HepG2 (cell line): ENCODE data around the gene RNF123. TPM values are rescaled to one million over a fixed set of nuclear protein-coding genes. Genes with fewer than 3 reads are reported as not detected.

Source experiments
- CCAR2 ChIP-seq: fragments of 200-400 bp; formaldehyde crosslinking; optimal IDR thresholded peaks from 2 replicates; pipeline ENCODE3; 2018; ENCODE audit warnings: low read depth, mild to moderate bottlenecking, low read length, moderate library complexity
- CSRNP2 ChIP-seq: sonication (generic); formaldehyde crosslinking; conservative IDR thresholded peaks from 2 replicates; pipeline ENCODE4 v1.8.0; 2022; ENCODE audit warnings: low read depth, missing genetic modification reagents
- DR1 ChIP-seq: sonication (generic); formaldehyde crosslinking; IDR thresholded peaks from 2 replicates; pipeline ENCODE4 v1.8.0; 2021; ENCODE audit warnings: mild to moderate bottlenecking, missing genetic modification reagents, inconsistent platforms
- ETV5 ChIP-seq: IDR thresholded peaks from 2 replicates; pipeline ENCODE4 v1.6.1; 2018; ENCODE audit warnings: missing biosample characterization, missing genetic modification reagents, inconsistent platforms, borderline replicate concordance
- HMG20A ChIP-seq: IDR thresholded peaks from 2 replicates; pipeline ENCODE4 v1.6.1; 2016; ENCODE audit warnings: borderline replicate concordance
- HMGXB4 ChIP-seq, 2 experiments: sonication (generic) in 1 of 2; formaldehyde crosslinking in 1 of 2; IDR thresholded peaks; 2 replicates each; pipeline versions ENCODE4 v1.4.0 to v1.6.1; 2018 to 2020; ENCODE audit warnings: missing genetic modification reagents in 2 of 2, borderline replicate concordance in 1 of 2, low read depth in 1 of 2, mild to moderate bottlenecking in 1 of 2, missing biosample characterization in 1 of 2
- HOXA5 ChIP-seq: sonication (generic); formaldehyde crosslinking; IDR thresholded peaks from 2 replicates; pipeline ENCODE4 v1.4.0; 2020; ENCODE audit warnings: missing genetic modification reagents
- KDM1A ChIP-seq: IDR thresholded peaks from 2 replicates; pipeline ENCODE4 v1.6.1; 2016; ENCODE audit warnings: missing compliant biosample characterization
- MBD4 ChIP-seq: IDR thresholded peaks from 2 replicates; pipeline ENCODE4 v1.6.1; 2012; ENCODE audit warnings: low read length, inconsistent platforms, borderline replicate concordance
- NR1H2 ChIP-seq: sonication (generic); formaldehyde crosslinking; IDR thresholded peaks from 2 replicates; pipeline ENCODE4 v1.8.1; 2022; ENCODE audit warnings: low read depth, missing genetic modification reagents, borderline replicate concordance
- PAF1 ChIP-seq: IDR thresholded peaks from 2 replicates; pipeline ENCODE4 v1.6.1; 2016; ENCODE audit warnings: missing genetic modification reagents, missing compliant biosample characterization
- PAX8 ChIP-seq: sonication (generic); formaldehyde crosslinking; IDR thresholded peaks from 2 replicates; pipeline ENCODE4 v1.8.0; 2022; ENCODE audit warnings: mild to moderate bottlenecking, missing genetic modification reagents, borderline replicate concordance
- POLR2AphosphoS5 ChIP-seq: IDR thresholded peaks from 2 replicates; pipeline ENCODE4 v1.6.1; 2012; ENCODE audit warnings: low read depth, low read length
- SCMH1 ChIP-seq: sonication (generic); formaldehyde crosslinking; IDR thresholded peaks from 2 replicates; pipeline ENCODE4 v1.9.0; 2021; ENCODE audit warnings: missing genetic modification reagents, mild to moderate bottlenecking, borderline replicate concordance
- TBL1XR1 ChIP-seq: fragments of 150-350 bp; IDR thresholded peaks from 2 replicates; pipeline ENCODE4 v1.6.1; 2014; ENCODE audit warnings: borderline replicate concordance, low read length; ENCODE audit not compliant: partially characterized antibody
- ZBTB20 ChIP-seq: sonication (generic); formaldehyde crosslinking; IDR thresholded peaks from 2 replicates; pipeline ENCODE4 v1.8.1; 2023; ENCODE audit warnings: missing genetic modification reagents, low read depth, mild to moderate bottlenecking, borderline replicate concordance
- ZKSCAN8 ChIP-seq: IDR thresholded peaks from 2 replicates; pipeline ENCODE4 v1.6.1; 2016; ENCODE audit warnings: borderline replicate concordance, missing genetic modification reagents, missing compliant biosample characterization
- ZMYM4 ChIP-seq: sonication (generic); formaldehyde crosslinking; IDR thresholded peaks from 2 replicates; pipeline ENCODE4 v1.8.1; 2023; ENCODE audit warnings: mild to moderate bottlenecking, missing genetic modification reagents
- ZNF160 ChIP-seq: sonication (generic); formaldehyde crosslinking; IDR thresholded peaks from 2 replicates; pipeline ENCODE4 v1.8.0; 2022; ENCODE audit warnings: mild to moderate bottlenecking, inconsistent platforms, missing genetic modification reagents
- ZNF256 ChIP-seq: sonication (generic); formaldehyde crosslinking; conservative IDR thresholded peaks from 2 replicates; pipeline ENCODE4 v1.4.0; 2020; ENCODE audit warnings: missing genetic modification reagents
- ZNF597 ChIP-seq: sonication (generic); formaldehyde crosslinking; IDR thresholded peaks from 2 replicates; pipeline ENCODE4 v1.5.0; 2020; ENCODE audit warnings: missing genetic modification reagents
- ZNF747 ChIP-seq: sonication (generic); formaldehyde crosslinking; IDR thresholded peaks from 2 replicates; pipeline ENCODE4 v1.8.1; 2023; ENCODE audit warnings: missing genetic modification reagents, mild to moderate bottlenecking, borderline replicate concordance
- ZNF781 ChIP-seq: sonication (generic); formaldehyde crosslinking; IDR thresholded peaks from 2 replicates; pipeline ENCODE4 v1.5.1; 2020; ENCODE audit warnings: borderline replicate concordance, mild to moderate bottlenecking, missing genetic modification reagents; ENCODE audit errors: not compliant biosample characterization
- ZSCAN21 ChIP-seq: sonication (generic); formaldehyde crosslinking; IDR thresholded peaks from 2 replicates; pipeline ENCODE4 v1.8.0; 2022; ENCODE audit warnings: mild to moderate bottlenecking, missing genetic modification reagents, moderate library complexity, borderline replicate concordance
- ZUFSP ChIP-seq: sonication (generic); formaldehyde crosslinking; IDR thresholded peaks from 2 replicates; pipeline ENCODE4 v1.9.0; 2021; ENCODE audit warnings: missing genetic modification reagents, mild to moderate bottlenecking, borderline replicate concordance
- polyA plus RNA-seq, 8 experiments: library from polyadenylated mRNA; depleted of rRNA in 3 of 8; stranded (reverse) in 7 of 8; unstranded in 1 of 8; fragments of >200 nt; fragmentation: Illumina TruSeq in 4 of 8; extraction: Trizol in 4 of 8; gene quantifications; 2 replicates each; pipeline versions ENCODE4 v1.2.1 to v1.2.3, GENCODE V29; 2011 to 2016; ENCODE audit warnings: low read depth in 4 of 8, missing spikeins in 1 of 8, mixed read lengths in 1 of 8; ENCODE audit not compliant: insufficient read depth in 1 of 8
- total RNA-seq, 5 experiments: library from RNA; depleted of rRNA; stranded (reverse); fragments of >200 nt; fragmentation: Illumina TruSeq; extraction: Trizol; gene quantifications; 2 replicates each; pipeline ENCODE4 v1.2.3, GENCODE V29; 2016; ENCODE audit warnings: low read depth in 1 of 5

RNF123 gene
- total and polyA plus RNA-seq, 2 of the 13 experiments (the other 11 are each of a cell fraction or from before 2014, with no cell fraction given) = 29.9 to 82.2 TPM

- TF ChIP-seq ZSCAN21 (CRISPR knock-in tag) (peak; percentile 24; the same call in 1 of the 2 replicates), ZBTB20 (CRISPR knock-in tag) (no peak), ETV5 (CRISPR knock-in tag) (peak; percentile 66; the same call in 1 of the 2 replicates), ZNF781 (CRISPR knock-in tag) (no peak), ZNF597 (CRISPR knock-in tag) (no peak), ZUFSP (CRISPR knock-in tag) (no peak), NR1H2 (CRISPR knock-in tag) (no peak), ZMYM4 (CRISPR knock-in tag) (peak; percentile 69; the same call in 1 of the 2 replicates), CCAR2 (no peak), HMG20A (CRISPR knock-in tag) (peak; percentile 78), ZNF747 (CRISPR knock-in tag) (0 out of 2 replicates have a peak, but pooled peaks have one; percentile 55), ZNF160 (CRISPR knock-in tag) (0 out of 2 replicates have a peak, but pooled peaks have one; percentile 15), HOXA5 (CRISPR knock-in tag) (no peak), KDM1A (CRISPR knock-in tag) (no peak), HMGXB4 (CRISPR knock-in tag; IDR thresholded peaks at IDR 0.05; ENCODE audit: borderline replicate concordance in 1 of 2, low read depth in 1 of 2) (peak in 1 of 2 experiments; percentile 70; a peak in 2 of 4 replicates), ZNF256 (CRISPR knock-in tag) (no peak), SCMH1 (no peak), PAF1 (no peak), PAX8 (no peak), DR1 (no peak), TBL1XR1 (no peak), CSRNP2 (no peak), MBD4 (no peak), ZKSCAN8 (CRISPR knock-in tag) (peak; percentile 40; the same call in 1 of the 2 replicates), POLR2AphosphoS5 (no peak)
These were observed 21.0 kb upstream of the RNF123 start (continued) for GRCh38 chr3:49668414-49668797.
